CD4-positive, alpha-beta memory T cell (primary cell): Measurements from ENCODE around the gene CPSF4L. TPM values are rescaled to one million over a fixed set of nuclear protein-coding genes. Genes with fewer than 3 reads are reported as not detected.
A peak's percentile ranks its signal among the peaks of the same experiment; 100 is the strongest.

Experiments
- CTCF ChIA-PET: fragments of 350-600 bp; sonication (Branson Sonifier 250); formaldehyde crosslinking; loops from one replicate; lab custom pipeline; 2021; ENCODE audit warnings: inconsistent platforms; ENCODE audit not compliant: partially characterized antibody; lab: Charles Lee
- POLR2A ChIA-PET: fragments of 350-600 bp; sonication (Branson Sonifier 250); formaldehyde crosslinking; loops from one replicate; lab custom pipeline; 2021; ENCODE audit not compliant: partially characterized antibody; lab: Charles Lee
- DNase-seq, 5 donors: peaks; one replicate each; pipeline versions ENCODE4 v3.0.0 to v3.0.0-alpha.2; 2020 to 2022; ENCODE audit warnings: mixed read lengths in 1 of 5
- H3K27ac ChIP-seq: one replicate; pipeline ENCODE4 v1.7.0; 2013; ENCODE audit warnings: low read depth, low read length
- H3K27me3 ChIP-seq: 2 replicates; pipeline ENCODE4 v1.7.0; 2013; ENCODE audit warnings: mild to moderate bottlenecking, low read length, moderate library complexity; ENCODE audit not compliant: insufficient read depth
- H3K36me3 ChIP-seq: 2 replicates; pipeline ENCODE4 v1.7.0; 2013; ENCODE audit warnings: mild to moderate bottlenecking, low read length, moderate library complexity; ENCODE audit not compliant: insufficient read depth
- H3K4me1 ChIP-seq: 2 replicates; pipeline ENCODE4 v1.7.0; 2013; ENCODE audit warnings: mild to moderate bottlenecking, low read length, moderate library complexity; ENCODE audit not compliant: insufficient read depth
- H3K4me3 ChIP-seq, 2 donors: one replicate each; pipeline ENCODE4 v1.7.0; 2013; ENCODE audit warnings: low read length in 2 of 2, mild to moderate bottlenecking in 1 of 2
- H3K9me3 ChIP-seq, 2 donors: one replicate each; pipeline ENCODE4 v1.7.0; 2013; ENCODE audit warnings: low read length in 2 of 2, control low read depth in 1 of 2; ENCODE audit not compliant: control insufficient read depth in 1 of 2
- H3K27ac Mint-ChIP-seq, 7 donors: one replicate each; pipeline ENCODE4 v1.8.0; 2020 to 2021; ENCODE audit warnings: mixed read lengths in 7 of 7, mild to moderate bottlenecking in 6 of 7, inconsistent platforms in 3 of 7, moderate library complexity in 3 of 7
- H3K27me3 Mint-ChIP-seq, 2 donors: one replicate each; pipeline ENCODE4 v1.8.0; 2020 to 2021; ENCODE audit warnings: mixed read lengths in 2 of 2
- H3K36me3 Mint-ChIP-seq, 2 donors: one replicate each; pipeline ENCODE4 v1.8.0; 2020 to 2021; ENCODE audit warnings: mixed read lengths in 2 of 2, inconsistent platforms in 1 of 2, mild to moderate bottlenecking in 1 of 2
- H3K4me1 Mint-ChIP-seq, 4 donors: one replicate each; pipeline ENCODE4 v1.8.0; 2020 to 2021; ENCODE audit warnings: mixed read lengths in 4 of 4, mild to moderate bottlenecking in 1 of 4
- H3K4me3 Mint-ChIP-seq, 8 donors: one replicate each; pipeline ENCODE4 v1.8.0; 2020 to 2021; ENCODE audit warnings: mixed read lengths in 8 of 8, mild to moderate bottlenecking in 7 of 8, moderate library complexity in 6 of 8, inconsistent platforms in 3 of 8
- H3K9me3 Mint-ChIP-seq, 8 donors: one replicate each; pipeline ENCODE4 v1.8.0; 2020 to 2021; ENCODE audit warnings: mixed read lengths in 8 of 8, mild to moderate bottlenecking in 5 of 8, inconsistent platforms in 3 of 8, moderate library complexity in 1 of 8
- intact Hi-C: fragments of 100-400 bp; cut with micrococcal nuclease; formaldehyde crosslinking; loops from one replicate; pipeline ENCODE4 v1.15.1; 2023
- polyA plus RNA-seq, 2 donors: library from polyadenylated mRNA; unstranded; fragments of 300-500 nt; fragmentation: Illumina TruSeq; gene quantifications; one replicate each; pipeline ENCODE4 v1.2.3, GENCODE V29; 2021
- total RNA-seq, 2 experiments: library from RNA; stranded (reverse); gene quantifications; one replicate each; pipeline ENCODE4 v1.2.3, GENCODE V29; 2021

The CPSF4L gene
- total and polyA plus RNA-seq, 4 experiments from 2014 or later = not detected

- CTCF ChIA-PET = interaction anchor here (1.4 to 1.9 kb wide), 4 partner anchors 12 to 571 kb away, joined by 3 to 9 read pairs (median 4); no protein-coding TSS in a partner anchor
- H3K27me3 Mint-ChIP-seq = peaks cover 0 to 1% of the 10 kb centered on the region in 2 donors
Measured at GRCh38 chr17:73297934-73298861, 36.5 kb upstream of the CPSF4L start.

DNA sequence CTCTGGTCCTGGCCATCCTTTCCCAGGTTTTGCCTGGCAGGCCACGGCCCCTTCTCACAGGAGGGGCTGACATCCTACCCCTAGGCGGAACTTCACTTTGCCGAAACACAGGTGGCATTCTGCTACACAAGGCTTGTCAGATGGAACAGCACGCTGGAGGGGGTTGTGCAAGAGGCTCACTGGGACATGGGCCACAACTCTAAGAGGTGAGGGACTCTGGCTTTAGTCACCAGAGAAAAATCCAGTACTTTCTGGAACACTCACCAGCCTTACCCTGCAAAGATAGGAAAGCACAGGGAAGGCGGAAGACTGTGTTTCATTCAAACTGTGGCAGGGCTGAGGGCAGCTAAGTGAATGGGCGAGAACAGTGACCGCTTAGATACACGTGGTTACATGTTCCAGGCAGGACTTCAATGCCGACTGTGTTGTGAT lies 31.8 kb upstream of the CPSF4L start:
- DNase-seq = no peak
- Mint-ChIP-seq H3K9me3 (no peaks in the 10 kb centered on the region), H3K4me1 (peaks cover 7 to 16% (median 12%) of the 10 kb centered on the region in 4 donors), H3K4me3 (no peak overlapping the region), H3K36me3 (no peaks in the 10 kb centered on the region), H3K27me3 (peaks cover 0 to 1% of the 10 kb centered on the region in 2 donors), H3K27ac (no peak overlapping the region)
- Histone ChIP-seq H3K36me3 (no peaks in the 10 kb centered on the region), H3K4me1 (peaks cover 10% of the 10 kb centered on the region), H3K27ac (no peak overlapping the region), H3K27me3 (no peaks in the 10 kb centered on the region), H3K4me3 (no peak overlapping the region), H3K9me3 (no peaks in the 10 kb centered on the region)
- ChIA-PET CTCF (interaction anchor here (0.6 kb wide), 1 partner anchor 48 kb away, joined by 5 read pairs; no protein-coding TSS in a partner anchor), POLR2A (no interaction called here)
- intact Hi-C loops = no loop called here

More at GRCh38 chr17:73297934-73298861, 36.5 kb upstream of the CPSF4L start:
- Mint-ChIP-seq H3K4me3 (no peak overlapping the region), H3K27ac (no peak overlapping the region), H3K4me1 (peaks cover 0 to 1% (median 0%) of the 10 kb centered on the region in 4 donors), H3K36me3 (no peaks in the 10 kb centered on the region), H3K9me3 (no peaks in the 10 kb centered on the region)
- Histone ChIP-seq H3K36me3 (no peaks in the 10 kb centered on the region), H3K27me3 (no peaks in the 10 kb centered on the region), H3K9me3 (no peaks in the 10 kb centered on the region), H3K27ac (no peak overlapping the region), H3K4me1 (no peaks in the 10 kb centered on the region), H3K4me3 (no peak overlapping the region)
- POLR2A ChIA-PET = no interaction called here
- intact Hi-C loops = no loop called here
- no peak for DNase-seq

- Mint-ChIP-seq H3K36me3 (no peaks in the 10 kb centered on the region), H3K27ac (no peak overlapping the region), H3K4me1 (peaks cover 7 to 16% (median 12%) of the 10 kb centered on the region in 4 donors), H3K27me3 (peaks cover 0 to 1% of the 10 kb centered on the region in 2 donors), H3K9me3 (no peaks in the 10 kb centered on the region), H3K4me3 (no peak overlapping the region)
- DNase-seq = no peak
- H3K4me1 ChIP-seq = peaks cover 10% of the 10 kb centered on the region
- H3K27me3 ChIP-seq = no peaks in the 10 kb centered on the region
- no peak overlapping the region for H3K4me3 ChIP-seq
- intact Hi-C loops = no loop called here
- H3K36me3 ChIP-seq = no peaks in the 10 kb centered on the region
- CTCF ChIA-PET = interaction anchor here (0.6 kb wide), 1 partner anchor 48 kb away, joined by 5 read pairs; no protein-coding TSS in a partner anchor
- POLR2A ChIA-PET = no interaction called here
- H3K9me3 ChIP-seq = no peaks in the 10 kb centered on the region
- H3K27ac ChIP-seq = no peak overlapping the region
Measured at GRCh38 chr17:73293031-73293430, 31.4 kb upstream of the CPSF4L start.

GRCh38 chr17:73292031-73292531 lies 30.4 kb upstream of the CPSF4L start:
- Mint-ChIP-seq H3K4me3 (no peak overlapping the region), H3K27ac (no peak overlapping the region), H3K9me3 (no peaks in the 10 kb centered on the region), H3K27me3 (peaks cover 0 to 1% of the 10 kb centered on the region in 2 donors), H3K4me1 (peaks cover 7 to 16% (median 11%) of the 10 kb centered on the region in 4 donors), H3K36me3 (no peaks in the 10 kb centered on the region)
- Histone ChIP-seq H3K4me3 (no peak overlapping the region), H3K4me1 (peaks cover 10% of the 10 kb centered on the region), H3K36me3 (no peaks in the 10 kb centered on the region), H3K9me3 (no peaks in the 10 kb centered on the region), H3K27ac (no peak overlapping the region), H3K27me3 (no peaks in the 10 kb centered on the region)
- CTCF ChIA-PET = no interaction called here
- POLR2A ChIA-PET = no interaction called here
- intact Hi-C loops = no loop called here
- no peak for DNase-seq

DNA sequence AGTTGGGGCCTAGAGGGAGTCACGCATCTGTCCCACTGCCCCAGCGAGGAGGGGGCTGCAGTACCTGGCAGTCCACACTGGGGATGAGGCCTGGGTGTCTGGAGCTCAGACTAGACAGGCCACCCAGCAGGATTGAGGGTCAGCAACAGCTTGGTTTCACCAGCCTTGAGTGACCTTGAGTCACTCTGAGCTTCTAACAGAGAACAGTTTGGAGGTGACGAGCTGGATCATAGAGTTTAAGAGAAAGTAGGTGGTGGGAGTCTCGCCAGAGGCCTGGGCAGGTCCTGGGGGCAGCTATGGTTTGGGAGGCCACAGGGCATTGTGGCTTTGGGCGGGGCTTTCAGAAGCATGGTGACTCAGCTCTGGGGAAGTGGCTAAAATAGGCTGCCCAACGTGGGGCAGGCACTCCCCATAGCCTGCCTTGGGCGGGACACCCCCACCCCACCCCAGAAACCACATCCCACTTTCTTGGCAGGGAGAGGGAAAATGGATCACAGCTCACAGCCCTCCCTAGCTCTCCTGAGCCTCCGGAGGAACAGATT lies 29.7 kb upstream of the CPSF4L start:
- intact Hi-C loops = no loop called here

DNA sequence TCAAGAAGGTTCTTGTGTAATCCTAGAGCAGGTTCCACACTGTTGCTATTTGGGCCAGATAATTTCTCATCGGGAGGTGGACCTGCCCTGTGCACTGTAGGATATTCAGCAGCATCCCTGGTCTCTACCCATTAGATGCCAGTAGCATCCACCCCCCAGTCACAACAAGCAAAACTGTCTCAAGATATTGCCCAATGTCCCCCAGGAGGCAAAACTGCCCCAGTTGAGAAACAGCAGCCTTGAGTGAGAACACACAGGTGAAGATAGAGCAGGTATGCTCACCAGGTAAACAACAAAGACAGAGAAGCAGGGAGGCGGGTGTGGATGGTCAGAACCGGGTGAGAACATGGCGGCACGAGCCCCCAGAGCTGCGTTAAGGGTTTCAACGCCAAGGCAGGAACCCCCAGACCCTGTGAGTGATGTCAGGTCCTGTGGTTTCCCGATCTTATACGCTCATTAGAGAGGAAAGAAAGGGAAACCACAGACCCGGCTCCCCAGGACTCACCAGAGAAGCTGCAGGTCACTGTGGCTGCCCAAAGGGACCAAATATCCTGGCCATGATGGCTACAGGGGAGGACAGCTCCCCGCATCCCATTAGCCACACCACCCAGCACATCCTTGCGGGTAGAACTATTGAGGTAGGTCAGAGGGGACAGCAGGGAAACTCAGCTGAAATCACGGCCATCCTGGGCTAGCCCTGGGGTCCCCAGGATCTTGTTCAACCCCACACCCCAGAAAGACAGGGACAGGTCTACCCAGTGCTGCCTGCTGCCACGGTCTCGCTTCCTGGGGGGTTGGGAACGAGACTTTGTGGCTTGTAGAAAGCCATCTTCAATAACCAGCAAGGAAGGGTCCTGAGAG lies 28.9 kb upstream of the CPSF4L start:
- CTCF ChIA-PET = interaction anchor here (0.7 to 1.3 kb wide), 2 partner anchors 8 to 20 kb away, joined by 3 to 4 read pairs; no protein-coding TSS in a partner anchor
- Histone ChIP-seq H3K4me1 (peaks cover 10% of the 10 kb centered on the region), H3K4me3 (no peak overlapping the region), H3K36me3 (no peaks in the 10 kb centered on the region), H3K27me3 (no peaks in the 10 kb centered on the region), H3K9me3 (no peaks in the 10 kb centered on the region), H3K27ac (no peak overlapping the region)
- no peak for DNase-seq
- Mint-ChIP-seq H3K27ac (peak overlapping the region in 3 of 7 donors; percentile 27 to 75 (median 59)), H3K9me3 (no peaks in the 10 kb centered on the region), H3K27me3 (no peaks in the 10 kb centered on the region), H3K4me3 (peak overlapping the region in 2 of 8 donors; percentile 1 to 31), H3K4me1 (peaks cover 7 to 16% (median 11%) of the 10 kb centered on the region in 4 donors), H3K36me3 (no peaks in the 10 kb centered on the region)
- POLR2A ChIA-PET = no interaction called here
- intact Hi-C loops = no loop called here

More for the DNA sequence above, 29.7 kb upstream of the CPSF4L start:
- H3K27me3 ChIP-seq = no peaks in the 10 kb centered on the region
- peaks cover 0 to under 1% of the 10 kb centered on the region in 2 donors for H3K27me3 Mint-ChIP-seq
- ChIA-PET CTCF (interaction anchor here (0.7 to 1.3 kb wide), 2 partner anchors 9 to 20 kb away, joined by 3 to 4 read pairs; no protein-coding TSS in a partner anchor), POLR2A (no interaction called here)
- peaks cover 7 to 16% (median 11%) of the 10 kb centered on the region in 4 donors for H3K4me1 Mint-ChIP-seq
- peak overlapping the region in 2 of 8 donors; percentile 10 to 31 for H3K4me3 Mint-ChIP-seq
- H3K27ac Mint-ChIP-seq = peak overlapping the region in 2 of 7 donors; percentile 27 to 37
- H3K36me3 Mint-ChIP-seq = no peaks in the 10 kb centered on the region
- no peak overlapping the region for H3K27ac ChIP-seq
- no peaks in the 10 kb centered on the region for H3K36me3 ChIP-seq
- no peak for DNase-seq
- no peak overlapping the region for H3K4me3 ChIP-seq
- no peaks in the 10 kb centered on the region for H3K9me3 Mint-ChIP-seq
- H3K4me1 ChIP-seq = peaks cover 10% of the 10 kb centered on the region
- H3K9me3 ChIP-seq = no peaks in the 10 kb centered on the region
